Motor neuron (in vitro differentiated cells): ENCODE data around the gene SKIL. TPM values are rescaled to one million over a fixed set of nuclear protein-coding genes. Genes with fewer than 3 reads are reported as not detected.

Experiments used
- ATAC-seq, 8 experiments: fragments of 200-7000 bp; cut with Tn5 transposase; replicated peaks in 6 of 8; 2 replicates each; pipeline ENCODE4 v1.8.0; 2021; ENCODE audit warnings: mild to moderate bottlenecking in 8 of 8, moderate library complexity in 8 of 8
- H3K27ac ChIP-seq, 2 donors: fragments of 250-450 bp; sonication (Bioruptor Pico); 2 replicates each; pipeline ENCODE4 v1.9.0; 2021; ENCODE audit warnings: antibody characterized with exemption in 2 of 2, mild to moderate bottlenecking in 2 of 2, moderate library complexity in 1 of 2
- H3K4me1 ChIP-seq, 2 donors: fragments of 250-450 bp; sonication (Bioruptor Pico); replicated peaks in 1 of 2; 2 replicates each; pipeline ENCODE4 v1.6.1; 2021; ENCODE audit warnings: antibody characterized with exemption in 2 of 2, mild to moderate bottlenecking in 2 of 2, moderate library complexity in 1 of 2
- H3K4me3 ChIP-seq, 5 donors: fragments of 250-450 bp; sonication (Bioruptor Pico); 2 replicates each; pipeline ENCODE4 v1.9.0; 2021; ENCODE audit warnings: antibody characterized with exemption in 5 of 5, mild to moderate bottlenecking in 5 of 5, moderate library complexity in 4 of 5
- WGBS, 10 experiments: fragments of 450-650 bp; shearing (Covaris generic); methylation state at CpG; one replicate each; pipeline ENCODE4 v1.0.0; 2022; 5-methylcytosine and 5-hydroxymethylcytosine counted together
- in situ Hi-C, 9 experiments: fragments of 400-800 bp; cut with MboI; loops; one replicate each; pipeline ENCODE4 v1.15.0; 2021; ENCODE audit warnings: low sequenced_read_pairs in 9 of 9, low pct_unique_long_range_greater_than_20kb in 2 of 9; ENCODE audit not compliant: unreplicated experiment in 9 of 9
- total RNA-seq, 8 experiments: library from RNA; unstranded; fragments of 300-600 nt; gene quantifications; 2 replicates each; pipeline versions ENCODE4 v1.2.3 to v1.2.4, GENCODE V29; 2022

Gene SKIL
- total RNA-seq, 8 experiments from 2014 or later = 36.3 to 132 (median 58.3) TPM

GRCh38 chr3:170432416-170432815 is 74.9 kb downstream of the SKIL start:
- ATAC-seq = no peak
- Histone ChIP-seq H3K27ac (no peak overlapping the region), H3K4me3 (no peak overlapping the region), H3K4me1 (peaks cover 4 to 11% of the 10 kb centered on the region in 2 donors)
- WGBS, 10 experiments = 40 to 100% (median 98%) methylated on average over 1 to 10 of the region's 14 CpGs; no CpG with 5 or more reads in 4 of the 10 experiments
- in situ Hi-C loops = no loop called here

GRCh38 chr3:170436697-170437096 is 79.2 kb downstream of the SKIL start:
- no peak overlapping the region for H3K4me3 ChIP-seq
- 83 to 100% (median 96%) methylated on average over 1 to 2 of the region's 2 CpGs; no CpG with 5 or more reads in 2 of the 10 experiments for WGBS, 10 experiments
- no peak for ATAC-seq
- no peak overlapping the region for H3K27ac ChIP-seq
- in situ Hi-C loops = no loop called here
- H3K4me1 ChIP-seq = no peaks in the 10 kb centered on the region

- ATAC-seq = no peak
- Histone ChIP-seq H3K4me1 (no peaks in the 10 kb centered on the region), H3K27ac (no peak overlapping the region), H3K4me3 (no peak overlapping the region)
- in situ Hi-C loops = no loop called here
- 57 to 100% (median 84%) methylated on average over 1 to 4 of the region's 4 CpGs for WGBS, 10 experiments
Measured at GRCh38 chr3:170437176-170437575, 79.7 kb downstream of the SKIL start.

GRCh38 chr3:170437696-170438407 is 80.3 kb downstream of the SKIL start:
- no peaks in the 10 kb centered on the region for H3K4me1 ChIP-seq
- no peak for ATAC-seq
- in situ Hi-C loops = no loop called here
- no peak overlapping the region for H3K27ac ChIP-seq
- no peak overlapping the region for H3K4me3 ChIP-seq
- WGBS, 10 experiments = 40 to 100% (median 68%) methylated on average over 1 to 6 of the region's 10 CpGs; no CpG with 5 or more reads in 2 of the 10 experiments

GRCh38 chr3:170438836-170439235 is 81.3 kb downstream of the SKIL start:
- Histone ChIP-seq H3K27ac (no peak overlapping the region), H3K4me1 (no peaks in the 10 kb centered on the region), H3K4me3 (no peak overlapping the region)
- WGBS, 10 experiments = 33 to 100% (median 77%) methylated on average over 1 of the region's 1 CpG; no CpG with 5 or more reads in 1 of the 10 experiments
- no peak for ATAC-seq
- in situ Hi-C loops = no loop called here

- Histone ChIP-seq H3K27ac (no peak overlapping the region), H3K4me1 (no peaks in the 10 kb centered on the region), H3K4me3 (no peak overlapping the region)
- in situ Hi-C loops = no loop called here
- WGBS, 10 experiments = 81 to 100% (median 96%) methylated on average over 2 of the region's 2 CpGs; no CpG with 5 or more reads in 6 of the 10 experiments
- peak in 2 of 8 experiments; percentile 64 to 75 for ATAC-seq
Measured at GRCh38 chr3:170440344-170440743, 82.8 kb downstream of the SKIL start.

- H3K4me1 ChIP-seq = no peaks in the 10 kb centered on the region
- 70 to 100% (median 96%) methylated on average over 1 to 4 of the region's 4 CpGs; no CpG with 5 or more reads in 2 of the 10 experiments for WGBS, 10 experiments
- no peak overlapping the region for H3K4me3 ChIP-seq
- in situ Hi-C loops = no loop called here
- H3K27ac ChIP-seq = no peak overlapping the region
- no peak for ATAC-seq
Measured at GRCh38 chr3:170441412-170441811, 83.9 kb downstream of the SKIL start.

GRCh38 chr3:170442947-170443346 is 85.4 kb downstream of the SKIL start:
- in situ Hi-C loops = no loop called here
- ATAC-seq = peak in 3 of 8 experiments; percentile 60 to 64 (median 63)
- Histone ChIP-seq H3K27ac (no peak overlapping the region), H3K4me1 (no peaks in the 10 kb centered on the region), H3K4me3 (no peak overlapping the region)

GRCh38 chr3:170443457-170443856 is 85.9 kb downstream of the SKIL start:
- peak in 3 of 8 experiments; percentile 65 to 86 (median 74) for ATAC-seq
- no peak overlapping the region for H3K4me3 ChIP-seq
- no peaks in the 10 kb centered on the region for H3K4me1 ChIP-seq
- in situ Hi-C loops = no loop called here
- no peak overlapping the region for H3K27ac ChIP-seq

Other genes with a start within 250 kb of the SKIL start
- 10 to 100 TPM; 12.4 to 58.5 (median 24.6) TPM for gene PHC3, start 176.0 kb upstream of the SKIL start, total RNA-seq
- gene PRKCI, start 135.3 kb upstream of the SKIL start, total RNA-seq = 10 to 100 TPM; 20.7 to 67.3 (median 27.2) TPM
- 10 to 100 TPM in 4 of 8 experiments, 1 to 10 TPM in 4; 1.7 to 90.1 (median 14.6) TPM for gene CLDN11, start 61.2 kb downstream of the SKIL start, total RNA-seq
- gene SLC7A14, start 228.4 kb downstream of the SKIL start, total RNA-seq = 10 to 100 TPM in 2 of 8 experiments, 1 to 10 TPM in 4, under 1 TPM in 2; 0.22 to 39.5 (median 3.6) TPM